ENCODE measurements around the gene CBFA2T3. TPM values are rescaled to one million over a fixed set of nuclear protein-coding genes. Genes with fewer than 3 reads are reported as not detected.

CBFA2T3 gene
- total and polyA plus RNA-seq, 2 donors (not counting 1 experiment from before 2014, with no cell fraction given) = 40.8 to 58.3 TPM

DNA sequence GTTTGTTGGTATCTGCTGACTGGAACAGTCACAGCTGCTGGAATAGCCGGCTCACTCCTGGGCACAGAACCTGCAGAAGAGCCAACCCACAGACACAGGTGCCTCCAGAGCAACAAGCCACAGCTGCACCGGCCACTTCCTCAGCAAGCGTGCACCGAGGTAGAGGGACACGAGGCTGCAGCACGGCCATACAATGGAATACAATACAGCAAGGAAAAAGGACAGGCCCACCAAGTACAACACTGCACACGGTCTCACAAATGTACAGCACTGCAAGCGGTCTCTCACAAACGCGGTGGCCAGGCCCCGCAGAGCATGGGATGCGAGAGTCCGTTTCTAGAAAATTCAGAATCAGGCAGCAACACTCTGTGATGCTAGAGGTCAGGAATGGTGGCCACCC lies 63.1 kb downstream of the CBFA2T3 start:
- no peak overlapping the region for H3K4me3 ChIP-seq (ENCODE audit: control extremely low read depth in 1 of 5, extremely low read depth in 1 of 5, insufficient read depth in 1 of 5, low read depth in 2 of 5, low read length in 4 of 5)
- ChIA-PET CTCF (no interaction called here), POLR2A (interaction anchor here (0.5 kb wide), 1 partner anchor 432 kb away, joined by 6 read pairs; no protein-coding TSS in a partner anchor)
- no peak overlapping the region for H3K4me2 ChIP-seq (replicated peaks; ENCODE audit: low read depth, low read length, poor library complexity, severe bottlenecking)
- H2AFZ ChIP-seq (ENCODE audit: insufficient read depth, low read depth, low read length, poor library complexity, severe bottlenecking) = no peak overlapping the region
- H3K9ac ChIP-seq (ENCODE audit: low read length) = no peak overlapping the region
- peaks cover 42% of the 10 kb centered on the region for H3K4me1 Mint-ChIP-seq
- H3K4me1 ChIP-seq (ENCODE audit: control insufficient read depth in 2 of 2, insufficient read depth in 2 of 2, low read length in 2 of 2) = peaks cover 14 to 21% of the 10 kb centered on the region in 2 donors
- H4K20me1 ChIP-seq (ENCODE audit: control insufficient read depth, insufficient read depth, low read length, poor library complexity, severe bottlenecking) = peaks cover 97% of the 10 kb centered on the region
- peaks cover 0 to 29% of the 10 kb centered on the region in 2 experiments for H3K36me3 ChIP-seq (replicated peaks in 1 of 2; ENCODE audit: control extremely low read depth in 1 of 2, control insufficient read depth in 1 of 2, extremely low read depth in 1 of 2, insufficient read depth in 2 of 2, low read length in 1 of 2)
- peak overlapping the region; percentile 63 for H3K27ac Mint-ChIP-seq
- H3K27me3 ChIP-seq (replicated peaks in 1 of 4; ENCODE audit: control extremely low read depth in 1 of 4, control insufficient read depth in 3 of 4, insufficient read depth in 4 of 4, low read length in 3 of 4) = no peaks in the 10 kb centered on the region
- H3K4me3 Mint-ChIP-seq = no peak overlapping the region
- peaks cover 0 to 11% (median 0%) of the 10 kb centered on the region in 3 donors for H3K9me3 ChIP-seq (ENCODE audit: control extremely low read depth in 1 of 3, control insufficient read depth in 2 of 3, insufficient read depth in 1 of 3, low read length in 2 of 3)
- TF ChIP-seq, protein P1, sequence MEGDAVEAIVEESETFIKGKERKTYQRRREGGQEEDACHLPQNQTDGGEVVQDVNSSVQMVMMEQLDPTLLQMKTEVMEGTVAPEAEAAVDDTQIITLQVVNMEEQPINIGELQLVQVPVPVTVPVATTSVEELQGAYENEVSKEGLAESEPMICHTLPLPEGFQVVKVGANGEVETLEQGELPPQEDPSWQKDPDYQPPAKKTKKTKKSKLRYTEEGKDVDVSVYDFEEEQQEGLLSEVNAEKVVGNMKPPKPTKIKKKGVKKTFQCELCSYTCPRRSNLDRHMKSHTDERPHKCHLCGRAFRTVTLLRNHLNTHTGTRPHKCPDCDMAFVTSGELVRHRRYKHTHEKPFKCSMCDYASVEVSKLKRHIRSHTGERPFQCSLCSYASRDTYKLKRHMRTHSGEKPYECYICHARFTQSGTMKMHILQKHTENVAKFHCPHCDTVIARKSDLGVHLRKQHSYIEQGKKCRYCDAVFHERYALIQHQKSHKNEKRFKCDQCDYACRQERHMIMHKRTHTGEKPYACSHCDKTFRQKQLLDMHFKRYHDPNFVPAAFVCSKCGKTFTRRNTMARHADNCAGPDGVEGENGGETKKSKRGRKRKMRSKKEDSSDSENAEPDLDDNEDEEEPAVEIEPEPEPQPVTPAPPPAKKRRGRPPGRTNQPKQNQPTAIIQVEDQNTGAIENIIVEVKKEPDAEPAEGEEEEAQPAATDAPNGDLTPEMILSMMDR (IDR thresholded peaks at IDR 0.05) = no peak
- TF ChIP-seq EZH2 (IDR thresholded peaks at IDR 0.05; ENCODE audit: borderline replicate concordance, insufficient read depth, low read depth, low read length, poor library complexity, severe bottlenecking) = no peak
- no peak for DNase-seq
- intact Hi-C loops (cut with micrococcal nuclease) = no loop called here
- H3K27me3 Mint-ChIP-seq = no peaks in the 10 kb centered on the region
- H3K79me2 ChIP-seq (ENCODE audit: control insufficient read depth, insufficient read depth, low read length) = peaks cover 98% of the 10 kb centered on the region
- no peak overlapping the region for H3K27ac ChIP-seq (ENCODE audit: low read length in 2 of 2)
- no peak for ATAC-seq (ENCODE audit: low read depth)
- H3K9me3 Mint-ChIP-seq (ENCODE audit: insufficient read depth) = no peaks in the 10 kb centered on the region
- 92% methylated on average over 13 of the region's 13 CpGs for WGBS (ENCODE audit: insufficient coverage)

DNA sequence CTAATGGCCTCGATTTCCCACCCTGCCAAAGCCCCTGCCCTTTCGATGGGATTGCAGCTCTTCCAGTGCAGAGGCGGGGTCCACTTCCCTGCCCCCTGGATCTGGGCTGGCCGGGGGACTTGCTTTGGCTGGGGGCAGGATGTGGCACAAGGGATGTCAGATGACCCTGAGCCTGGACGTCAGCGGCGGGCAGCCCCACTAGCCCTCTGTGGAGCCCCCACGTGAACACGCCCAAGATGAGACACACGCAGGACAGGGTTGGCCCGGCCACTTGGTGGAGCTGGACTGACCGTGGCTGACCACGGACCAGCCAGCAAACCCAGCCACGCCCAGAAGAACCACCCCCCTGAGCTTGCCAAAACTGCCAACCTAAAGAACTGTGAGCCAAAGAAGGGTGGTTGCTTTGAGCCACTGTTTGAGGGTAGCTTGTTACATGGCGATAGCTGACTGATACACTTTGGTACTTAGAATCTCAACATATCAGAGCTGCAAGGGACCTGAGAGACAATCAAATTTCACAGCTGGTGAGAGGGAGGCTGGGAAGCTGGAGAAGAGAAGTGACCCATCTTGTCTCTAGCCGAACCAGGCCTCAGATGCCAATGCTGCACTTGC lies 63.9 kb downstream of the CBFA2T3 start:
- Histone ChIP-seq H3K27ac (ENCODE audit: low read length in 2 of 2) (no peak overlapping the region), H3K4me3 (ENCODE audit: control extremely low read depth in 1 of 5, extremely low read depth in 1 of 5, insufficient read depth in 1 of 5, low read depth in 2 of 5, low read length in 4 of 5) (no peak overlapping the region), H4K20me1 (ENCODE audit: control insufficient read depth, insufficient read depth, low read length, poor library complexity, severe bottlenecking) (peaks cover 99% of the 10 kb centered on the region), H3K9ac (ENCODE audit: low read length) (no peak overlapping the region), H3K4me1 (ENCODE audit: control insufficient read depth in 2 of 2, insufficient read depth in 2 of 2, low read length in 2 of 2) (peaks cover 14 to 21% of the 10 kb centered on the region in 2 donors), H3K4me2 (replicated peaks; ENCODE audit: low read depth, low read length, poor library complexity, severe bottlenecking) (no peak overlapping the region), H3K27me3 (replicated peaks in 1 of 4; ENCODE audit: control extremely low read depth in 1 of 4, control insufficient read depth in 3 of 4, insufficient read depth in 4 of 4, low read length in 3 of 4) (no peaks in the 10 kb centered on the region), H3K36me3 (replicated peaks in 1 of 2; ENCODE audit: control extremely low read depth in 1 of 2, control insufficient read depth in 1 of 2, extremely low read depth in 1 of 2, insufficient read depth in 2 of 2, low read length in 1 of 2) (peaks cover 0 to 31% of the 10 kb centered on the region in 2 experiments), H3K79me2 (ENCODE audit: control insufficient read depth, insufficient read depth, low read length) (peaks cover 98% of the 10 kb centered on the region), H2AFZ (ENCODE audit: insufficient read depth, low read depth, low read length, poor library complexity, severe bottlenecking) (no peak overlapping the region), H3K9me3 (ENCODE audit: control extremely low read depth in 1 of 3, control insufficient read depth in 2 of 3, insufficient read depth in 1 of 3, low read length in 2 of 3) (peaks cover 0 to 11% (median 0%) of the 10 kb centered on the region in 3 donors)
- no peak for TF ChIP-seq EZH2 (IDR thresholded peaks at IDR 0.05; ENCODE audit: borderline replicate concordance, insufficient read depth, low read depth, low read length, poor library complexity, severe bottlenecking)
- Mint-ChIP-seq H3K27me3 (no peaks in the 10 kb centered on the region), H3K4me3 (no peak overlapping the region), H3K27ac (no peak overlapping the region), H3K9me3 (ENCODE audit: insufficient read depth) (no peaks in the 10 kb centered on the region), H3K4me1 (peaks cover 42% of the 10 kb centered on the region)
- ChIA-PET POLR2A (interaction anchor here (0.5 kb wide), 1 partner anchor 433 kb away, joined by 6 read pairs; no protein-coding TSS in a partner anchor), CTCF (no interaction called here)
- DNase-seq = no peak
- WGBS (ENCODE audit: insufficient coverage) = 95% methylated on average over 13 of the region's 16 CpGs
- intact Hi-C loops (cut with micrococcal nuclease) = no loop called here
- no peak for ATAC-seq (ENCODE audit: low read depth)

Measured in B cell (primary cell).